HG03097 (cell line): Measurements from ENCODE around the gene AMH.
A peak's percentile ranks its signal among the peaks of the same experiment; 100 is the strongest.

Experiments
- ATAC-seq: cut with Tn5 transposase; IDR thresholded peaks from one replicate; pipeline ENCODE4 v1.9.1; 2021; ENCODE audit not compliant: unreplicated experiment, low FRiP score

Gene AMH

GRCh38 chr19:2282862-2283237 is 33.7 kb downstream of the AMH start:
- no peak for ATAC-seq

- ATAC-seq: no peak
Measured at GRCh38 chr19:2283835-2284507, 34.8 kb downstream of the AMH start.

- no peak for ATAC-seq
Measured at GRCh38 chr19:2286402-2287140, 37.4 kb downstream of the AMH start.

- no peak for ATAC-seq
Measured at GRCh38 chr19:2287585-2288337, 38.6 kb downstream of the AMH start.

- ATAC-seq: no peak
Measured at GRCh38 chr19:2288338-2288817, 39.3 kb downstream of the AMH start.

GRCh38 chr19:2288818-2289713 is 39.9 kb downstream of the AMH start:
- ATAC-seq: no peak

GRCh38 chr19:2289714-2290435 is 40.8 kb downstream of the AMH start:
- peak; percentile 39 for ATAC-seq

DNA sequence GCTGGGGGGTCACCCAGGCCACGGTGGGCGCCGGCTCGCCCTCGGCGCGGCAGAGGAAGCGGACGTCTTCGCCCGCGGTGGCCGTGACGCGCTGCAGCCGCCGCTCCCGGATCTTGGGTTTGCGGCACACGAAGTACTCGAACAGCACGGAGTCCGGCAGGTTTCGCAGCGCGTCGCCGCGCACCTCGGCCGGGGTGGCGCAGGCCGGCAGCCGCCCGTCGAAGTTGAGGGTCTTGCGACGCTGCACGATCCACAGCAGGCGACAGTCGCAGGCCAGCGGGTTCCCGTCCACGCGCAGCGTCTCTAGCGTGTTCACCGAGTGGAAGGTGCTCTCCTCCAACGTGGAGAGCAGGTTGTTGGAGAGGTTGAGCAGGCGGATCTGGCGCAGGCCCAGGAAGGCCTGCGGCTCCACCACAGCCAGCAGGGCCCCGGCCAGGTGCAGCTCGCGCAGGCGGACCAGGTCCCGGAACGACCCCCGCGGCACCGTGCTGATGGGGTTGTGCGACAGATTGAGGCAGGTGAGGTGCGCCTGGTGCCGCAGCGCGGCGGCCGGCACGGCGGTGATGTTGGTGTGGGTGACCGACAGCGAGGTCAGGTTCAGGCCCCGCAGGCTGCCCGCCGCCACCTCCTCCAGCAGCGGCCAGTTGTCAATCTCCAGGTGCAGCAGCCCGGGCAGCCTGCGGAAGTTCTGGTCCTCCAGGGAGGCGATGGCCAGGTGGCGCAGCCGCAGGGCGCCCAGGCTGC is 41.5 kb downstream of the AMH start:
- ATAC-seq: no peak

DNA sequence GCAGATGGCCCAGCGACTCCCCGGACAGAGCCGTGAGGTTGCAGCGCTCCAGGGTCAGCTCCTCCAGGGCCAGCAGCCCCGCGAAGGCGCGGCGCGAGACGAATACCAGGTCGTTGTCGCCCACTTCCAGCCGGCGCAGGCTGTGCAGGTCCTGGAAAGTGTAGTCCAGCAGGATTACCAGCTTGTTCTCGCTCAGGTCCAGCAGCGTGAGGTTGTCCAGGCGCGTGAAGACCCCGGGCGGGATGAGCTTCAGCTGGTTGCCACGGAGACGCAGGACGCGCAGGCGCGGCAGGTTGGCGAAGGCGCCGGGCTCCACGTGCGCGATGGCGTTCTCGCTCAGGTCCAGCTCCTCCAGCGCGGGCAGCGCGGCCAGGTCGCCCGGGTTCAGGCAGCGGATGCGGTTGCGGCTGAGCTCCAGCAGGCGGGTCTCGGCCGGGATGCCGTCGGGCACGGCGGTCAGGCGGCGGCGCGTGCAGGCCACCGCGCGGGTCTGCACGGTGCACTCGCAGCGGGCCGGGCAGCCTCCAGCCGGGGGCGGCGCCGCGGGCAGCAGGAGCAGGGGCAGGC is 42.1 kb downstream of the AMH start:
- ATAC-seq: no peak

GRCh38 chr19:2294687-2295335 is 45.7 kb downstream of the AMH start:
- no peak for ATAC-seq

- ATAC-seq: no peak
Measured at GRCh38 chr19:2296141-2296540, 47.0 kb downstream of the AMH start.

- no peak for ATAC-seq
Measured at GRCh38 chr19:2300533-2300932, 51.4 kb downstream of the AMH start.
